ENCODE measurements around the gene FOXS1. TPM values are rescaled to one million over a fixed set of nuclear protein-coding genes. Genes with fewer than 3 reads are reported as not detected.

Gene FOXS1
- total RNA-seq, 1 donor from 2014 or later, result 0.22 TPM

- no peak for DNase-seq (ENCODE audit: extremely low spot score, unreplicated experiment)
- H3K4me1 Mint-ChIP-seq (ENCODE audit: unreplicated experiment), result no peaks in the 10 kb centered on the region
- no peaks in the 10 kb centered on the region for H3K27me3 Mint-ChIP-seq
Observed at GRCh38 chr20:31797364-31797763, 48.0 kb downstream of the FOXS1 start.

More at GRCh38 chr20:31797364-31797763, 48.0 kb downstream of the FOXS1 start:
- H3K36me3 Mint-ChIP-seq, result peaks cover 23% of the 10 kb centered on the region
- H3K27ac Mint-ChIP-seq, result no peak overlapping the region
- H3K9me3 Mint-ChIP-seq, result no peaks in the 10 kb centered on the region
- no peak for TF ChIP-seq CTCF (conservative IDR thresholded peaks at IDR 0.05)
- no peak overlapping the region for H3K4me3 Mint-ChIP-seq

Other genes starting within 250 kb of the FOXS1 start
- gene ID1, start 240.3 kb downstream of the FOXS1 start, total RNA-seq (ENCODE audit: low replicate concordance), result 472 and 516 TPM in 2 replicates
- not detected in 2 replicates for gene COX4I2, start 207.7 kb downstream of the FOXS1 start, total RNA-seq (ENCODE audit: low replicate concordance)
- 142 and 243 TPM in 2 replicates for gene BCL2L1, start 122.7 kb downstream of the FOXS1 start, total RNA-seq (ENCODE audit: low replicate concordance)
- 45.0 and 130 TPM in 2 replicates for gene TPX2, start 106.3 kb downstream of the FOXS1 start, total RNA-seq (ENCODE audit: low replicate concordance)
- 0.21 and 0.77 TPM in 2 replicates for gene MYLK2, start 26.2 kb downstream of the FOXS1 start, total RNA-seq (ENCODE audit: low replicate concordance)
- 3.0 and 9.1 TPM in 2 replicates for gene DUSP15, start 24.9 kb upstream of the FOXS1 start, total RNA-seq (ENCODE audit: low replicate concordance)
- 0.17 and 3.4 TPM in 2 replicates for gene TTLL9, start 25.0 kb upstream of the FOXS1 start, total RNA-seq (ENCODE audit: low replicate concordance)
- gene PDRG1, start 106.4 kb upstream of the FOXS1 start, total RNA-seq (ENCODE audit: low replicate concordance), result 24.3 and 24.7 TPM in 2 replicates
- gene XKR7, start 122.5 kb upstream of the FOXS1 start, total RNA-seq (ENCODE audit: low replicate concordance), result 4.2 and 4.9 TPM in 2 replicates
- gene CCM2L, start 164.8 kb upstream of the FOXS1 start, total RNA-seq (ENCODE audit: low replicate concordance), result 0.19 and 0.63 TPM in 2 replicates
- not detected in 2 replicates for gene HCK, start 206.6 kb upstream of the FOXS1 start, total RNA-seq (ENCODE audit: low replicate concordance)